Anterior cingulate cortex (tissue), 58 donors: ENCODE measurements around the gene NPB.

ENCODE experiments used
- DNase-seq, 58 donors: peaks; one replicate each; lab custom pipeline; 2025; lab: John Stamatoyannopoulos, UW

Gene NPB

GRCh38 chr17:81902023-81902652 lies at the start of gene NPB:
NPB (plus strand) TSS chr17:81902238; CDS start chr17:81902278, 40 bp downstream.
- DNase-seq, result peak in 5 of 58 donors; percentile 15 to 43 (median 22)

GRCh38 chr17:81854974-81855774 lies 46.9 kb upstream of the NPB start:
- no peak for DNase-seq

- DNase-seq, result no peak
These were observed 43.7 kb upstream of the NPB start for GRCh38 chr17:81858170-81858966.

GRCh38 chr17:81858967-81859905 lies 42.8 kb upstream of the NPB start:
- DNase-seq, result no peak

GRCh38 chr17:81859906-81860755 lies 41.9 kb upstream of the NPB start, which contains the start of gene P4HB:
P4HB (minus strand) TSS chr17:81860535; CDS start chr17:81860471, 64 bp downstream.
- peak in 2 of 58 donors; percentile 100 for DNase-seq

GRCh38 chr17:81860756-81861568 lies 41.1 kb upstream of the NPB start:
- DNase-seq, result peak; percentile 92 to 100 (median 100)

- no peak for DNase-seq
These were observed 38.8 kb upstream of the NPB start for GRCh38 chr17:81863123-81863675.

- DNase-seq, result no peak
These were observed 37.9 kb upstream of the NPB start for GRCh38 chr17:81863833-81864768.

- no peak for DNase-seq
These were observed 36.7 kb upstream of the NPB start for GRCh38 chr17:81865358-81865732.

- DNase-seq, result no peak
These were observed 36.2 kb upstream of the NPB start for GRCh38 chr17:81865733-81866439.

- DNase-seq, result no peak
These were observed 35.4 kb upstream of the NPB start for GRCh38 chr17:81866440-81867169.

- no peak for DNase-seq
These were observed 34.7 kb upstream of the NPB start for GRCh38 chr17:81867170-81867990.

- no peak for DNase-seq
These were observed 33.9 kb upstream of the NPB start for GRCh38 chr17:81867991-81868673.
